Left lobe of liver (tissue), 2 donors: Measurements from ENCODE around the gene MORN1. TPM values are rescaled to one million over a fixed set of nuclear protein-coding genes. Genes with fewer than 3 reads are reported as not detected.

Experiments used
- ATAC-seq: fragments of 200-7000 bp; cut with Tn5 transposase; one replicate; pipeline ENCODE4 v1.9.1; 2020; ENCODE audit warnings: mild to moderate bottlenecking, moderate library complexity
- DNase-seq: peaks from one replicate; pipeline ENCODE4 v3.0.0-alpha.2; 2020; ENCODE audit warnings: low spot score
- total RNA-seq: library from RNA; stranded (reverse); gene quantifications from one replicate; pipeline ENCODE4 v1.2.1, GENCODE V29; 2021
- donor health status: DM: no; HTN: no; CAD: no; lungs with moderate emphysema.
- donor health status: DM: no; HTN: yes; CAD: no.

The MORN1 gene
- total RNA-seq, 1 donor from 2014 or later: 6.7 TPM

DNA sequence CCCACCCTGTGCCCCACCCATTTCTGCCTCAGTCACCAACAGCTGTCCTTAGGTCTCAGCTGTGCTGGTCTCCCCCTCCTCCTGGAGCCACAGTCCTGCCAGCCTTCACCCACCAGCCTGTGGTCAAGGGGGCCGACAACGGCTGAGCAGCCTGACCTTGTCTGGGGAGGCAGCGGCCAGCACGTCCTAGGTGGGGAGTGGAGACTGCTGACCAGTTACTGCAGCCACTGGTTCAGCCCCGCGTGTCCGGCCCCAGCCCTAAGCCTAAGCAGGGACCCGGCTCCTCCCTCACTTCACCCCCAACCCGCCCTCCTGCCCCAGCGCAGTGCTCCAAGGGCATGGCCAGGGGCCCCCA is 79.2 kb downstream of the MORN1 start:
- no peak for DNase-seq
- ATAC-seq: peak; percentile 4

- ATAC-seq (peak; percentile 32), DNase-seq (no peak)
Observed at GRCh38 chr1:2311184-2312032, 79.9 kb downstream of the MORN1 start.

GRCh38 chr1:2310332-2311183 is 80.8 kb downstream of the MORN1 start:
- ATAC-seq: no peak
- no peak for DNase-seq

- no peak for DNase-seq
Observed at GRCh38 chr1:2308844-2309243, 82.5 kb downstream of the MORN1 start.

DNA sequence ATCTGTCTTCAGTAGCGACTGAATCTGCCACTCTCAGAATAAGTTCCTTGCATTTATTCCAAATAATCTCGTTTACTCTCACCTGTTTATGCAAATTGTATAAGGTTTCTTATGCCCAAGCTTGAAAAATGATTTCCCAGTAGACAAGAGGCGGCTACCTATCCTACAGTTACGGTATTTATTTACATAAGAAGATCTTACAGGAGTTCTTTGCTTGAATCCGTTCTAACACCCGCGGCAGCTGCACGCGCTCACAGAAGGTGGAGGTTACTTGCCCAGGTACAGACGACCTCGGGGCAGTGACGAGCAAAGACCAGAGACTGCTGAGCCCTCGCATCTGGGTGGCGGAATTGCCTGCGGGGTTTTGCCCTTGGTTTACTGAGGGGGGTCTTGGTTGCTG is 83.4 kb downstream of the MORN1 start:
- DNase-seq: no peak

More at GRCh38 chr1:2308844-2309243, 82.5 kb downstream of the MORN1 start:
- no peak for ATAC-seq

DNA sequence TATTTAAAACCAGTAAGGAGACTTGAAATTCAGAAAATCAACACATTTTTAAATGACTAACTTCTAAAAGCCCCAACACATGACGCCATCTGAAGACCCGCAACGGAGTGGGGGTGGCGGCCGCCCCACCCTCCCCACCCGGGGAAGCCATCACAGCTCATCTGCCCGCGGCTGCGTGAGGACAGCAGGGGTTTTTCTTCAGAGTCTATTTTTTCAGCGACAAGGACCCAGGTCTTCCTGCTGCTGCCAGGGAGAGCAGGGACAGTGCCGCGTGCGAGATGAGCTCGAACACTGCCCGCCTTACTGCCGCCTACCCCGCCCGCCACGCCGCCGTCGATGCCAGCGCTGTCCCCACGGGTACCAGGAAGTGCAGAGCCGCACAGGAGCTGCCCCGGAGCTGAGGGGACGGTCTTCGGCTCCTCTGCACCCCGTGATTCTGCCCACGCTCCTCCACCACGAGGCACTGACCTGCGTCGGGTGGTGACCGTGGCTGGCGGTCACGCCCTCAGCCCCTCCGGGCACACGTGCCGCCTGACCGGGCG is 84.2 kb downstream of the MORN1 start:
- ATAC-seq: no peak

More for the DNA sequence above, 83.4 kb downstream of the MORN1 start:
- ATAC-seq: no peak

DNA sequence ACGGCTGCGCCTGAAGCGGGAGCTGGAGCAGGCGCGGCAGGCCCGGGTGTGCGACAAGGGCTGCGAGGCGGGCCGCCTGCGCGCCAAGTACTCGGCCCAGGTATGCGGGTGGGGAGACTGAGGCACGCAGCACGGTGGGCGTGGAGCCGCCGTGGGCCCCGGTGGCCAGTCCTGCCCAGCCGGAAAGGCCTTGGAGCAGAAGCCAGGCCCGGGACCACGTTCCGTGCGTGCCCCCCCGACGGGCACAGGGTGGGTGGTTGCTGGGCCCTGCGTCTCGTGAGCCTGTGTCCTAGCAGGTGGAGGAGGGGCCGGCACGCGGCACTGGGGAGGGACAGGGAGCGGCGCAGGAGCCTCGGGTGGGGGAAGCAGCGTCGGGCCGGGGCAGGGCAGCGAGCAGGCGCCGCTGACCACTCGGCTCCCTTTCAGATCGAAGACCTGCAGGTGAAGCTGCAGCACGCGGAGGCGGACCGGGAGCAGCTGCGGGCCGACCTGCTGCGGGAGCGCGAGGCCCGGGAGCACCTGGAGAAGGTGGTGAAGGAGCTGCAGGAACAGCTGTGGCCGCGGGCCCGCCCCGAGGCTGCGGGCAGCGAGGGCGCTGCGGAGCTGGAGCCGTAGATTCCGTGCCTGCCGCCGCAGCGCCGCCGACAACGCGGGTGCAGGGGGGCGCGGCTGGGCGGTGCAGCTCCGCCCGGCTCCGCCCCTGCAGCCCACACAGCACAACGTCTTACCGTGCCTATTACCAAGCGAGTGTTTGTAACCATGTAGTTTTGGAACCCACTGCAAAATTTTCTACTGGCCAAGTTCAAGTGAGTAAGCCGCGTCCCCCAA is 85.0 kb downstream of the MORN1 start:
- no peak for ATAC-seq
- DNase-seq: no peak

More for the DNA sequence above, 84.2 kb downstream of the MORN1 start:
- DNase-seq: no peak

DNA sequence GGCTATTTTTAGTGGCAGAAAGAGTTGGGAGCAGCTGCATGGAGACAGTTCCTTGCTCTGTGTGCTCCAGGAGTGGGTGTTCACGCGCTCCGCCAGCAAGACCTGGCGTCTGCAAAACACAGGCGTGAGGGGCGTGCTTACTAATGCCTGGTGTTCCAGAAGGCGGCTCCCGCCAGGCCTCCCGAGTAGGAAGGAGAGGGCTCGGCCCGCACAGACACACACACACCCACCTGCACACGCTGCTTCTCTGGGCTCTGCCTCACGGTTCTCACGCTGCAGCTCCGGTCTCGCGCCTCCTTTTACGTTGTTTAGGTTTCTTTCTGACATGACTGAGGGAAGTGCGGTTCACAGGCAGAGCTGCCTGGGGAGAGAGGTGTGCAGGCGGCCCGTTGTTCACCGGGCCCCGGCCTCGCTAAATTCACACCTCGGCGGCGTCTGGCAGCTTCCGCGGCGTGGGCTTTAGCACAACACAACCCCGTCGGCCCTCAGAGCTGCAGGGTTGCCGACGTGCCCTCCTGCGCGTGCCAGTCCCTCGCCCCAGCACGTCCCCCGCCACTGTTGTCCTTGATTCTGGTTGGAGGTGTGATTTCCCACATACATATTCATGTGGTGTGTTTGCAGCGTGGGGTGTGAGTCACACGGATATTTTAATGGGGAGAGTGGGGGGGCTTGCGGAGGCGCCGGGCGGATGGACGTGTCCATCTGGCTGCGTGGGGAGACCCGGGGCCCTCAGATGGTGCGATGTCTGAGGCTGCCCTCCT is 86.3 kb downstream of the MORN1 start:
- DNase-seq (no peak), ATAC-seq (no peak)

GRCh38 chr1:2304282-2304681 is 87.1 kb downstream of the MORN1 start:
- no peak for DNase-seq
- no peak for ATAC-seq

DNA sequence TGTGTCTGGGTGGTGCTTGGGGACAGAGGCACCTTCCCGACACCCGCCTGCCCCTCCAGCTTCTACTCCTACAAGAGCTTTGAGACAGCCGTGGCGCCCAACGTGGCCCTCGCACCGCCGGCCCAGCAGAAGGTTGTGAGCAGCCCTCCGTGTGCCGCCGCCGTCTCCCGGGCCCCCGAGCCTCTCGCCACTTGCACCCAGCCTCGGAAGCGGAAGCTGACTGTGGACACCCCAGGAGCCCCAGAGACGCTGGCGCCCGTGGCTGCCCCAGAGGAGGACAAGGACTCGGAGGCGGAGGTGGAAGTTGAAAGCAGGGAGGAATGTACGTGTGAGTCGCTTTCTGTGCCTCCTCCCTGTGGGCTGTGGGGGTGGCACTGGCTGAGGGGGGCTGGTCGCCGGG is 87.6 kb downstream of the MORN1 start:
- ATAC-seq: no peak
- DNase-seq: no peak

- DNase-seq: no peak
- no peak for ATAC-seq
Observed at GRCh38 chr1:2303016-2303775, 88.2 kb downstream of the MORN1 start.

- DNase-seq: no peak
Observed at GRCh38 chr1:2302292-2302925, 88.9 kb downstream of the MORN1 start.

DNA sequence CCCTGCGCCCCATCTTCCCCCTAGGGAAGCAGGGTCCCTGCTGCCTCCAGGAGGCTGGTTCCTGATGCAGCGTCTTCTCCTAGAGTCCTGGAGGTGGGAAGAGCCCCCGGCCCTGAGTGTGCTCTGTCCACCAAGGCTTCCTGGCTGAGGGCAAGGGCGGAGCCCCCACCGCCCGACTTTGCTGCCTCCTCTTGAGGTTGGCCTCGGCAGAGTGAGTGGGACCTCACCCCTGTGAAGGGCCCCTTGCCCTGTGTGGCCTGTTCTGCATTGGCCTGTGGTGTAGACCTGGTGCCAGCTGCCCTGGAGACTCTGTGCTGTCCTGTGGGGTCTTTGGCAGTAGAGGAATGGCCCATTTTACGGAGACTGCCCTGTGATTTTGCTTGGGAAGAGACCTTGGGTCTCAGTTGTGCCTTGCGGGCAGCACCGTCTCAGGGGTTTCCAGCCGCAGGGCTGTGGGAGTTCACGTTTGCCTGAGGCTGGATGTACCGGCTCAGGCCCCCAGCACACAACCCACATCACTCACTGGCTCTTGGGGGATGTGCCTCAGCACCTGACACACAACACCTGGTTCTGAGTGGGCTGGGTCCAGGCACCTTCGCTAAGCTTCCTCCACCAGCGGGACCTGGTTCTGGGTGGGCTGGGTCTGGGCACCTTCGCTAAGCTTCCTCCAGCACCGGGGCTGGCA is 89.6 kb downstream of the MORN1 start:
- no peak for ATAC-seq
- no peak for DNase-seq

More at GRCh38 chr1:2302292-2302925, 88.9 kb downstream of the MORN1 start:
- peak; percentile 2 for ATAC-seq

- ATAC-seq (peak; percentile 4), DNase-seq (no peak)
Observed at GRCh38 chr1:2300851-2301606, 90.3 kb downstream of the MORN1 start.

- no peak for ATAC-seq
- no peak for DNase-seq
Observed at GRCh38 chr1:2300004-2300771, 91.2 kb downstream of the MORN1 start.

- DNase-seq (no peak), ATAC-seq (peak; percentile 64)
Observed at GRCh38 chr1:2299131-2299627, 92.2 kb downstream of the MORN1 start.
